Endothelial cell of umbilical vein (primary cell): Measurements from ENCODE around the gene SLC9A1. TPM values are rescaled to one million over a fixed set of nuclear protein-coding genes. Genes with fewer than 3 reads are reported as not detected.

Experiments used
- BruUV-seq: library from RNA; stranded (reverse); fragments of 400-500 nt; replicated peaks from 2 replicates; lab custom pipeline; 2021; lab: Mats Ljungman, UMichigan
- CTCF ChIA-PET: fragments of 300-600, 350-600 bp; sonication (Branson Sonifier 250); formaldehyde crosslinking; loops from one replicate; lab custom pipeline; 2021; ENCODE audit warnings: antibody characterized with exemption, inconsistent platforms; lab: Charles Lee
- POLR2A ChIA-PET: fragments of 300-600, 350-600 bp; sonication (Branson Sonifier 250); formaldehyde crosslinking; loops from one replicate; lab custom pipeline; 2021; ENCODE audit warnings: antibody characterized with exemption, inconsistent platforms; lab: Charles Lee
- DNase-seq: peaks from one replicate; pipeline ENCODE4 v3.0.0-alpha.2; 2011; ENCODE audit warnings: low read depth, low spot score
- FAIRE-seq: peaks from 2 replicates; lab custom pipeline; 2011; peaks lifted over from hg19 to GRCh38; lab: Jason Lieb, UNC
- H2AFZ ChIP-seq: 2 replicates; pipeline ENCODE4 v1.6.0; 2012; ENCODE audit warnings: low read depth, low read length, control low read depth, inconsistent platforms
- H3K27ac ChIP-seq: 2 replicates; pipeline ENCODE4 v1.5.1; 2011; ENCODE audit warnings: low read depth, mild to moderate bottlenecking, control low read depth, low read length, moderate library complexity; ENCODE audit not compliant: insufficient read depth
- H3K27me3 ChIP-seq, 2 experiments: 2 replicates each; pipeline versions ENCODE4 v1.6.0 to v1.6.1; 2011; ENCODE audit warnings: low read length in 2 of 2, mixed read lengths in 1 of 2; ENCODE audit not compliant: control insufficient read depth in 2 of 2, insufficient read depth in 2 of 2
- H3K36me3 ChIP-seq, 2 experiments: 2 replicates in 1 of 2; 3 replicates in 1 of 2; pipeline ENCODE4 v1.5.1; 2011; ENCODE audit warnings: low read length in 2 of 2, mild to moderate bottlenecking in 1 of 2, moderate library complexity in 1 of 2; ENCODE audit not compliant: control insufficient read depth in 2 of 2, insufficient read depth in 2 of 2; ENCODE audit errors: extremely low read depth in 1 of 2
- H3K4me1 ChIP-seq: 3 replicates; pipeline ENCODE4 v1.5.1; 2011; ENCODE audit warnings: mild to moderate bottlenecking, low read length; ENCODE audit not compliant: control insufficient read depth, insufficient read depth; ENCODE audit errors: extremely low read depth
- H3K4me2 ChIP-seq: 2 replicates; pipeline ENCODE4 v1.6.1; 2011; ENCODE audit warnings: low read length, control low read depth, mixed read lengths; ENCODE audit not compliant: insufficient read depth
- H3K4me3 ChIP-seq, 3 experiments: fragments of 200-600 bp in 1 of 3; sonication (generic), shearing (Covaris generic) in 1 of 3; replicated peaks in 1 of 3; 2 replicates each; pipeline ENCODE4 v1.5.1; 2011 to 2016; ENCODE audit warnings: control low read depth in 3 of 3, low read length in 3 of 3, mild to moderate bottlenecking in 2 of 3, inconsistent platforms in 1 of 3, low read depth in 1 of 3, moderate library complexity in 1 of 3; ENCODE audit not compliant: insufficient read depth in 1 of 3
- H3K79me2 ChIP-seq: 2 replicates; pipeline ENCODE4 v1.6.0; 2012; ENCODE audit warnings: low read length, inconsistent platforms; ENCODE audit not compliant: control insufficient read depth, insufficient read depth
- H3K9ac ChIP-seq: replicated peaks from 2 replicates; pipeline ENCODE3; 2011; ENCODE audit warnings: low read length, control low read depth; ENCODE audit not compliant: insufficient read depth; ENCODE audit errors: extremely low read depth
- H3K9me1 ChIP-seq: replicated peaks from 3 replicates; pipeline ENCODE4 v1.6.0; 2011; ENCODE audit warnings: mild to moderate bottlenecking, low read length; ENCODE audit not compliant: control insufficient read depth, insufficient read depth; ENCODE audit errors: extremely low read depth
- H3K9me3 ChIP-seq: replicated peaks from 2 replicates; pipeline ENCODE4 v1.5.1; 2012; ENCODE audit warnings: low read length, inconsistent platforms; ENCODE audit not compliant: control insufficient read depth, insufficient read depth
- H4K20me1 ChIP-seq: replicated peaks from 2 replicates; pipeline ENCODE3; 2011; ENCODE audit warnings: mild to moderate bottlenecking, low read length; ENCODE audit not compliant: control insufficient read depth, insufficient read depth; ENCODE audit errors: extremely low read depth
- CTCF ChIP-seq, 2 donors: IDR thresholded peaks; 1 replicate in 1 of 2; 2 replicates in 1 of 2; pipeline ENCODE4 v1.5.1; 2011; ENCODE audit warnings: low read length in 2 of 2, mild to moderate bottlenecking in 2 of 2, moderate library complexity in 2 of 2, control low read depth in 1 of 2, inconsistent platforms in 1 of 2, low read depth in 1 of 2; ENCODE audit not compliant: insufficient read depth in 1 of 2; ENCODE audit errors: extremely low read depth in 1 of 2
- EZH2 ChIP-seq: IDR thresholded peaks from 2 replicates; pipeline ENCODE4 v1.6.1; 2012; ENCODE audit warnings: borderline replicate concordance, low read depth, mild to moderate bottlenecking, moderate library complexity, low read length, inconsistent platforms; ENCODE audit not compliant: severe bottlenecking
- FOS ChIP-seq: IDR thresholded peaks from 2 replicates; pipeline ENCODE4 v1.6.1; 2011; ENCODE audit warnings: mild to moderate bottlenecking, low read length, moderate library complexity, borderline replicate concordance; ENCODE audit not compliant: insufficient read depth
- GATA2 ChIP-seq: IDR thresholded peaks from 2 replicates; pipeline ENCODE4 v1.7.0; 2011; ENCODE audit warnings: low read depth, mild to moderate bottlenecking, moderate library complexity, mixed read lengths, low read length; ENCODE audit not compliant: insufficient read length, insufficient read depth
- JUN ChIP-seq: IDR thresholded peaks from 2 replicates; pipeline ENCODE4 v1.6.1; 2011; ENCODE audit warnings: borderline replicate concordance, low read depth; ENCODE audit not compliant: insufficient read length, insufficient read depth
- MAX ChIP-seq: IDR thresholded peaks from 2 replicates; pipeline ENCODE4 v1.6.1; 2011; ENCODE audit not compliant: insufficient read depth, insufficient read length
- MYC ChIP-seq: IDR thresholded peaks from one replicate; pipeline ENCODE4 v1.6.1; 2011; ENCODE audit warnings: mild to moderate bottlenecking, low read depth, low read length
- POLR2A ChIP-seq: IDR thresholded peaks from 2 replicates; pipeline ENCODE4 v1.6.1; 2012; ENCODE audit warnings: low read depth, mild to moderate bottlenecking, control low read depth, low read length
- POLR2AphosphoS5 ChIP-seq: IDR thresholded peaks from 2 replicates; pipeline ENCODE4 v1.6.1; 2012; ENCODE audit warnings: low read depth, mild to moderate bottlenecking, control low read depth, low read length, moderate library complexity; ENCODE audit not compliant: insufficient read depth
- dilution Hi-C: fragments of 300-500 bp; cut with MboI; formaldehyde crosslinking; loops from one replicate; pipeline ENCODE4 v1.15.0; 2019; ENCODE audit warnings: low sequenced_read_pairs; ENCODE audit not compliant: extremely low pct_ligation_motif_present
- intact Hi-C: fragments of 100-400 bp; cut with micrococcal nuclease; formaldehyde crosslinking; loops from one replicate; pipeline ENCODE4 v1.10.0; 2022
- polyA plus RNA-seq, 4 experiments: library from polyadenylated mRNA; depleted of rRNA in 3 of 4; stranded (reverse) in 3 of 4; unstranded in 1 of 4; fragments of >200 nt; gene quantifications; 2 replicates each; pipeline versions ENCODE4 v1.2.1 to v1.2.3, GENCODE V29; 2011 to 2012; ENCODE audit warnings: missing spikeins in 1 of 4
- total RNA-seq: library from RNA; stranded (reverse); gene quantifications from 2 replicates; pipeline ENCODE4 v1.2.3, GENCODE V29; 2021

SLC9A1 gene
- total and polyA plus RNA-seq, 2 donors (not counting 3 experiments of a cell fraction or from before 2014, with no cell fraction given), result 22.8 to 59.2 TPM

DNA sequence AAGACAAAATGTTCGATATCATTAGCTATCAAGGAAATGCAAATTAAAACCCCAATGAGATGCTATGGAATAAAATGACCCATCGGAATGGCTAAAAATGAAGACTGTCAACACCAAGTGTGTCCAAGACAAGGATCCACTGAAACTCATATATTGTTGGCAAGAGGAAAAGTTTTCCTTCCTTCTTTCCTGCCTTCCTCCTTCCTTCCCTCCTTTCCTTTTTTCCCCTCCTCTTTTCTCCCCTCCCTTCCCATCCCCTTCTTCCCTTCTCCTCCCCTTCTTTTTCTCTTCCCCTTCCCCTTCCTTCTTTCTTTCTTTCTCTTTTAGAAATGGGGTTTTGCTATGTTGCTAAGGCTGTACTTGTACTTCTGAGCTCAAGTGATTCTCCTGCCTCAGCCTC is 78.1 kb downstream of the SLC9A1 start:
- ChIA-PET POLR2A (interaction anchor here (0.7 kb wide), 1 partner anchor 917 kb away, joined by 5 read pairs; no protein-coding TSS in a partner anchor), CTCF (interaction anchor here (1.2 to 4.6 kb wide), 2 partner anchors 19 to 32 kb away, joined by 4 to 31 read pairs; no protein-coding TSS in a partner anchor)
- no peaks in the 10 kb centered on the region for H3K9me3 ChIP-seq
- dilution Hi-C loops, result no loop called here
- no peak for DNase-seq
- no peak overlapping the region for H2AFZ ChIP-seq
- no peaks in the 10 kb centered on the region for H3K36me3 ChIP-seq
- no TSS peak for BruUV-seq
- no peak overlapping the region for H3K27ac ChIP-seq
- H3K4me1 ChIP-seq, result no peaks in the 10 kb centered on the region
- FAIRE-seq, result no peak
- no peak overlapping the region for H3K4me3 ChIP-seq
- peaks cover 0 to 4% of the 10 kb centered on the region in 2 experiments for H3K27me3 ChIP-seq
- no peak overlapping the region for H3K4me2 ChIP-seq
- H4K20me1 ChIP-seq, result no peaks in the 10 kb centered on the region
- H3K9me1 ChIP-seq, result no peaks in the 10 kb centered on the region
- intact Hi-C loops, result no loop called here
- no peak overlapping the region for H3K9ac ChIP-seq
- no peak for TF ChIP-seq FOS
- no peak for TF ChIP-seq POLR2AphosphoS5
- no peak for TF ChIP-seq GATA2
- no peak for TF ChIP-seq CTCF (IDR thresholded peaks at IDR 0.05; ENCODE audit: extremely low read depth in 1 of 2, insufficient read depth in 1 of 2, low read depth in 1 of 2, low read length in 2 of 2)
- no peak for TF ChIP-seq MAX
- no peak for TF ChIP-seq JUN
- no peak for TF ChIP-seq POLR2A
- no peak for TF ChIP-seq MYC
- no peak for TF ChIP-seq EZH2
- no peaks in the 10 kb centered on the region for H3K79me2 ChIP-seq
